GM23338 (cell line): Measurements from ENCODE around the gene KRTCAP2. TPM values are rescaled to one million over a fixed set of nuclear protein-coding genes. Genes with fewer than 3 reads are reported as not detected.

Source experiments
- ATAC-seq: fragments of 200-7000 bp; cut with Tn5 transposase; 3 replicates; pipeline ENCODE4 v1.9.1; 2020
- DNase-seq: peaks from one replicate; pipeline ENCODE4 v3.0.0-alpha.2; 2015; ENCODE audit warnings: low spot score
- H2AFZ ChIP-seq: fragments of 200-600 bp; sonication (generic); 2 replicates; pipeline ENCODE4 v1.8.0; 2016; ENCODE audit warnings: antibody characterized with exemption, mild to moderate bottlenecking, moderate library complexity
- H3F3A ChIP-seq: fragments of 200-600 bp; sonication (generic); replicated peaks from 2 replicates; pipeline ENCODE4 v1.8.0; 2017; ENCODE audit warnings: antibody characterized with exemption, mixed run types, low read depth
- H3K27ac ChIP-seq: fragments of 200-600 bp; sonication (generic); 2 replicates; pipeline ENCODE4 v1.6.1; 2016; ENCODE audit warnings: low read depth
- H3K27me3 ChIP-seq: fragments of 200-600 bp; sonication (generic); 2 replicates; pipeline ENCODE4 v1.8.0; 2016; ENCODE audit warnings: mild to moderate bottlenecking, mixed run types, moderate library complexity; ENCODE audit not compliant: insufficient read depth
- H3K36me3 ChIP-seq: fragments of 200-600 bp; sonication (generic); 2 replicates; pipeline ENCODE4 v1.8.0; 2016; ENCODE audit warnings: mild to moderate bottlenecking; ENCODE audit not compliant: insufficient read depth
- H3K4me1 ChIP-seq: fragments of 200-600 bp; sonication (generic); 2 replicates; pipeline ENCODE4 v1.8.0; 2016; ENCODE audit warnings: mild to moderate bottlenecking, moderate library complexity; ENCODE audit not compliant: insufficient read depth
- H3K4me2 ChIP-seq: fragments of 200-600 bp; sonication (generic); 2 replicates; pipeline ENCODE4 v1.7.1; 2017; ENCODE audit warnings: mixed run types
- H3K4me3 ChIP-seq: fragments of 200-600 bp; sonication (generic); 2 replicates; pipeline ENCODE4 v1.6.1; 2016; ENCODE audit warnings: mixed run types
- H3K79me2 ChIP-seq: fragments of 200-600 bp; sonication (generic); replicated peaks from 2 replicates; pipeline ENCODE4 v1.8.0; 2017; ENCODE audit warnings: mild to moderate bottlenecking; ENCODE audit not compliant: insufficient read depth
- H3K9me2 ChIP-seq: fragments of 200-600 bp; sonication (generic); 2 replicates; pipeline ENCODE4 v1.8.0; 2017; ENCODE audit not compliant: insufficient read depth
- H4K20me1 ChIP-seq: fragments of 200-600 bp; sonication (generic); replicated peaks from 2 replicates; pipeline ENCODE4 v1.8.0; 2017; ENCODE audit warnings: mild to moderate bottlenecking; ENCODE audit not compliant: insufficient read depth
- H3K27ac Mint-ChIP-seq: 2 replicates; pipeline ENCODE4 v1.8.0; 2020; ENCODE audit warnings: inconsistent platforms, mild to moderate bottlenecking, moderate library complexity, mixed read lengths
- H3K27me3 Mint-ChIP-seq: 3 replicates; pipeline ENCODE4 v1.8.0; 2022; ENCODE audit warnings: low read depth, mild to moderate bottlenecking, moderate library complexity, mixed read lengths, inconsistent platforms; ENCODE audit not compliant: insufficient read depth, poor library complexity
- H3K36me3 Mint-ChIP-seq: 3 replicates; pipeline ENCODE4 v1.8.0; 2021; ENCODE audit warnings: low read depth, mild to moderate bottlenecking, inconsistent platforms, moderate library complexity, mixed read lengths
- H3K4me1 Mint-ChIP-seq: 3 replicates; pipeline ENCODE4 v1.8.0; 2020; ENCODE audit warnings: mild to moderate bottlenecking, inconsistent platforms, mixed read lengths
- H3K4me3 Mint-ChIP-seq: 3 replicates; pipeline ENCODE4 v1.8.0; 2021; ENCODE audit warnings: moderate library complexity, mild to moderate bottlenecking, inconsistent platforms, mixed read lengths
- H3K9me3 Mint-ChIP-seq: 3 replicates; pipeline ENCODE4 v1.8.0; 2020; ENCODE audit warnings: moderate library complexity, mild to moderate bottlenecking, inconsistent platforms, mixed read lengths
- CTCF ChIP-seq, 2 experiments: fragments of 200-600 bp in 1 of 2; sonication (generic) in 1 of 2; conservative IDR thresholded peaks; 2 replicates each; pipeline versions ENCODE4 v1.5.1 to v1.6.1; 2016 to 2017; ENCODE audit warnings: antibody characterized with exemption in 2 of 2, low read depth in 2 of 2, mild to moderate bottlenecking in 2 of 2, moderate library complexity in 1 of 2
- EZH2 ChIP-seq: fragments of 200-600 bp; sonication (generic); IDR thresholded peaks from one replicate; pipeline ENCODE4 v1.8.0; 2017; ENCODE audit warnings: antibody characterized with exemption, mild to moderate bottlenecking, low read depth; ENCODE audit not compliant: unreplicated experiment
- JUNB ChIP-seq: IDR thresholded peaks from one replicate; pipeline ENCODE4 v1.6.1; 2016; ENCODE audit warnings: antibody characterized with exemption; ENCODE audit not compliant: unreplicated experiment
- POLR2AphosphoS5 ChIP-seq: IDR thresholded peaks from 2 replicates; pipeline ENCODE4 v1.6.1; 2016; ENCODE audit warnings: antibody characterized with exemption, low read depth
- ZNF331 ChIP-seq: fragments of 250-450 bp; sonication (Bioruptor Pico); IDR thresholded peaks from 2 replicates; pipeline ENCODE4 v1.5.0; 2020; ENCODE audit warnings: low read depth, mild to moderate bottlenecking, moderate library complexity
- polyA plus RNA-seq: library from polyadenylated mRNA; unstranded; fragments of >200 nt; fragmentation: Nextera tagmentation; extraction: Ambion mirVana; gene quantifications from 2 replicates; pipeline ENCODE4 v1.2.1, GENCODE V29; 2016
- total RNA-seq: library from RNA; depleted of rRNA; stranded (reverse); fragments of >200 nt; shearing (Covaris generic); gene quantifications from 2 replicates; pipeline ENCODE4 v1.2.3, GENCODE V29; 2014
- TF ChIP-seq, protein P1 (sequence below): fragments of 250-450 bp; sonication (Bioruptor Pico); IDR thresholded peaks from 2 replicates; pipeline ENCODE4 v1.5.0; 2020; ENCODE audit warnings: mild to moderate bottlenecking, moderate library complexity

The KRTCAP2 gene
- total and polyA plus RNA-seq, 2 experiments from 2014 or later, result 106 to 579 TPM

- Histone ChIP-seq H3F3A (peaks cover 40% of the 10 kb centered on the region), H4K20me1 (no peaks in the 10 kb centered on the region; the same call in 1 of the 2 replicates), H2AFZ (no peak overlapping the region), H3K4me1 (peaks cover 21% of the 10 kb centered on the region), H3K4me2 (peak overlapping the region; percentile 99), H3K4me3 (peak overlapping the region; percentile 99), H3K27ac (no peak overlapping the region), H3K9me2 (no peaks in the 10 kb centered on the region), H3K27me3 (peaks cover 6% of the 10 kb centered on the region; the same call in 1 of the 2 replicates), H3K36me3 (peaks cover under 1% of the 10 kb centered on the region; the same call in 1 of the 2 replicates), H3K79me2 (0 out of 2 replicates have a peak, but pooled peaks cover 7% of the 10 kb centered on the region)
- H3K36me3 Mint-ChIP-seq, result peaks cover 29% of the 10 kb centered on the region
- H3K9me3 Mint-ChIP-seq, result no peaks in the 10 kb centered on the region; the same call in 1 of the 3 replicates
- TF ChIP-seq CTCF (conservative IDR thresholded peaks at IDR 0.05; ENCODE audit: low read depth in 2 of 2) (peak; percentile 87 to 91), ZNF331 (no peak), EZH2 (no peak), POLR2AphosphoS5 (peak; percentile 36; the same call in 1 of the 2 replicates)
- peaks cover 34% of the 10 kb centered on the region for H3K4me1 Mint-ChIP-seq
- DNase-seq, result peak; percentile 92
- H3K27me3 Mint-ChIP-seq, result peaks cover 56% of the 10 kb centered on the region
- H3K27ac Mint-ChIP-seq, result peak overlapping the region; percentile 30
- ATAC-seq, result peak; percentile 19
- H3K4me3 Mint-ChIP-seq, result peak overlapping the region; percentile 62
Measured at GRCh38 chr1:155206891-155207805, 34.0 kb upstream of the KRTCAP2 start.

DNA sequence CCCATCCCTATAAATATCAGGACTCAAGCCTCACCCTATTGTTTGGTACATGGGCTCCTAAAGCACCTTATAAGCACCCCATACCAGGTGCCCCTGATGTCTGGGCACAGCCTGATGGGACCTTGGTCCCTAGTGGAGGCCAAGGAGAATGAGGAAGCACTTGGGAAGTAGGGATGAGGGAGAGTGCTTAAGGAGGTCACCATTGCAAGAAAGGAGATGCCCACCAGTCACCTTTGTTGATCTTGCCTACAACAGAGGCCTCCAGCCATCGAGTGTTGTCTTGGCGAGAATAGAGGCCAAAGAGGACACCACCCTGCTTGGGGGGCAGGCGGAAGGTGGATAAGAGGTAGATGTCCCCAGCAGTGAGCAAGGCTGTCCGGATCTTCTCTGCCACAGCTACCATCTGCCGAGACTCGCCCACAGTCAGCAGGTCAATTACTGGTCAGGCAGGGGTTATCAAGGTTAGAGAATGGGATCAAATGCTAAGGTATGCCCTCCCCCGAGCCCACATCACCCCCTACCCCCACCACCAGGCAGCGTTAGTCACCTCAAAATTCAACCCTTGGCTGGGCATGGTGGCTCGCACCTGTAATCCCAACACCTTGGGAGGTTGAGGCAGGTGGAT is 33.0 kb upstream of the KRTCAP2 start:
- Histone ChIP-seq H3F3A (peaks cover 42% of the 10 kb centered on the region), H3K9me2 (no peaks in the 10 kb centered on the region), H2AFZ (no peak overlapping the region), H3K4me2 (no peak overlapping the region), H3K4me1 (peaks cover 21% of the 10 kb centered on the region), H3K79me2 (0 out of 2 replicates have a peak, but pooled peaks cover 7% of the 10 kb centered on the region), H3K27me3 (peaks cover 6% of the 10 kb centered on the region; the same call in 1 of the 2 replicates), H3K27ac (no peak overlapping the region), H4K20me1 (peaks cover 9% of the 10 kb centered on the region), H3K36me3 (peaks cover 11% of the 10 kb centered on the region; the same call in 1 of the 2 replicates), H3K4me3 (no peak overlapping the region)
- ATAC-seq (no peak), DNase-seq (no peak)
- TF ChIP-seq POLR2AphosphoS5 (peak; percentile 60; the same call in 1 of the 2 replicates), JUNB (no peak)
- TF ChIP-seq, protein P1, sequence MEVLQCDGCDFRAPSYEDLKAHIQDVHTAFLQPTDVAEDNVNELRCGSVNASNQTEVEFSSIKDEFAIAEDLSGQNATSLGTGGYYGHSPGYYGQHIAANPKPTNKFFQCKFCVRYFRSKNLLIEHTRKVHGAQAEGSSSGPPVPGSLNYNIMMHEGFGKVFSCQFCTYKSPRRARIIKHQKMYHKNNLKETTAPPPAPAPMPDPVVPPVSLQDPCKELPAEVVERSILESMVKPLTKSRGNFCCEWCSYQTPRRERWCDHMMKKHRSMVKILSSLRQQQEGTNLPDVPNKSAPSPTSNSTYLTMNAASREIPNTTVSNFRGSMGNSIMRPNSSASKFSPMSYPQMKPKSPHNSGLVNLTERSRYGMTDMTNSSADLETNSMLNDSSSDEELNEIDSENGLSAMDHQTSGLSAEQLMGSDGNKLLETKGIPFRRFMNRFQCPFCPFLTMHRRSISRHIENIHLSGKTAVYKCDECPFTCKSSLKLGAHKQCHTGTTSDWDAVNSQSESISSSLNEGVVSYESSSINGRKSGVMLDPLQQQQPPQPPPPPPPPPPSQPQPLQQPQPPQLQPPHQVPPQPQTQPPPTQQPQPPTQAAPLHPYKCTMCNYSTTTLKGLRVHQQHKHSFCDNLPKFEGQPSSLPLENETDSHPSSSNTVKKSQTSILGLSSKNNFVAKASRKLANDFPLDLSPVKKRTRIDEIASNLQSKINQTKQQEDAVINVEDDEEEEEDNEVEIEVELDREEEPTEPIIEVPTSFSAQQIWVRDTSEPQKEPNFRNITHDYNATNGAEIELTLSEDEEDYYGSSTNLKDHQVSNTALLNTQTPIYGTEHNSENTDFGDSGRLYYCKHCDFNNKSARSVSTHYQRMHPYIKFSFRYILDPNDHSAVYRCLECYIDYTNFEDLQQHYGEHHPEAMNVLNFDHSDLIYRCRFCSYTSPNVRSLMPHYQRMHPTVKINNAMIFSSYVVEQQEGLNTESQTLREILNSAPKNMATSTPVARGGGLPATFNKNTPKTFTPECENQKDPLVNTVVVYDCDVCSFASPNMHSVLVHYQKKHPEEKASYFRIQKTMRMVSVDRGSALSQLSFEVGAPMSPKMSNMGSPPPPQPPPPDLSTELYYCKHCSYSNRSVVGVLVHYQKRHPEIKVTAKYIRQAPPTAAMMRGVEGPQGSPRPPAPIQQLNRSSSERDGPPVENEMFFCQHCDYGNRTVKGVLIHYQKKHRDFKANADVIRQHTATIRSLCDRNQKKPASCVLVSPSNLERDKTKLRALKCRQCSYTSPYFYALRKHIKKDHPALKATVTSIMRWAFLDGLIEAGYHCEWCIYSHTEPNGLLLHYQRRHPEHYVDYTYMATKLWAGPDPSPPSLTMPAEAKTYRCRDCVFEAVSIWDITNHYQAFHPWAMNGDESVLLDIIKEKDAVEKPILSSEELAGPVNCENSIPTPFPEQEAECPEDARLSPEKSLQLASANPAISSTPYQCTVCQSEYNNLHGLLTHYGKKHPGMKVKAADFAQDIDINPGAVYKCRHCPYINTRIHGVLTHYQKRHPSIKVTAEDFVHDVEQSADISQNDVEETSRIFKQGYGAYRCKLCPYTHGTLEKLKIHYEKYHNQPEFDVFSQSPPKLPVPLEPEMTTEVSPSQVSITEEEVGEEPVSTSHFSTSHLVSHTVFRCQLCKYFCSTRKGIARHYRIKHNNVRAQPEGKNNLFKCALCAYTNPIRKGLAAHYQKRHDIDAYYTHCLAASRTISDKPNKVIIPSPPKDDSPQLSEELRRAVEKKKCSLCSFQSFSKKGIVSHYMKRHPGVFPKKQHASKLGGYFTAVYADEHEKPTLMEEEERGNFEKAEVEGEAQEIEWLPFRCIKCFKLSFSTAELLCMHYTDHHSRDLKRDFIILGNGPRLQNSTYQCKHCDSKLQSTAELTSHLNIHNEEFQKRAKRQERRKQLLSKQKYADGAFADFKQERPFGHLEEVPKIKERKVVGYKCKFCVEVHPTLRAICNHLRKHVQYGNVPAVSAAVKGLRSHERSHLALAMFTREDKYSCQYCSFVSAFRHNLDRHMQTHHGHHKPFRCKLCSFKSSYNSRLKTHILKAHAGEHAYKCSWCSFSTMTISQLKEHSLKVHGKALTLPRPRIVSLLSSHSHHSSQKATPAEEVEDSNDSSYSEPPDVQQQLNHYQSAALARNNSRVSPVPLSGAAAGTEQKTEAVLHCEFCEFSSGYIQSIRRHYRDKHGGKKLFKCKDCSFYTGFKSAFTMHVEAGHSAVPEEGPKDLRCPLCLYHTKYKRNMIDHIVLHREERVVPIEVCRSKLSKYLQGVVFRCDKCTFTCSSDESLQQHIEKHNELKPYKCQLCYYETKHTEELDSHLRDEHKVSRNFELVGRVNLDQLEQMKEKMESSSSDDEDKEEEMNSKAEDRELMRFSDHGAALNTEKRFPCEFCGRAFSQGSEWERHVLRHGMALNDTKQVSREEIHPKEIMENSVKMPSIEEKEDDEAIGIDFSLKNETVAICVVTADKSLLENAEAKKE (CRISPR knock-in tag), result peak; percentile 51; the same call in 1 of the 2 replicates
- Mint-ChIP-seq H3K4me3 (no peak overlapping the region; the same call in 2 of the 3 replicates), H3K9me3 (no peaks in the 10 kb centered on the region; the same call in 1 of the 3 replicates), H3K27ac (no peak overlapping the region), H3K36me3 (peaks cover 35% of the 10 kb centered on the region), H3K27me3 (peaks cover 58% of the 10 kb centered on the region), H3K4me1 (peaks cover 34% of the 10 kb centered on the region)
